SK-N-SH treated with all-trans-retinoic acid at 6 μM for 48 hours (cell line): ENCODE data around the gene BLOC1S4.

ENCODE experiments used
- ATAC-seq: fragments of 200-7000 bp; cut with Tn5 transposase; 3 replicates; pipeline ENCODE4 v1.9.1; 2020; ENCODE audit warnings: mild to moderate bottlenecking, moderate library complexity
- ARNTL ChIP-seq: fragments of 450-650 bp; formaldehyde crosslinking; IDR thresholded peaks from 2 replicates; pipeline ENCODE4 v1.5.0; 2020; ENCODE audit warnings: low read depth, mild to moderate bottlenecking, moderate library complexity, borderline replicate concordance
- BACH2 ChIP-seq: fragments of 250-450 bp; sonication (Bioruptor Pico); IDR thresholded peaks from 2 replicates; pipeline ENCODE4 v1.9.0; 2021; ENCODE audit warnings: mild to moderate bottlenecking, borderline replicate concordance
- CSDC2 ChIP-seq: fragments of 250-450 bp; sonication (Bioruptor Pico); IDR thresholded peaks from 2 replicates; pipeline ENCODE4 v1.5.0; 2020; ENCODE audit warnings: mild to moderate bottlenecking, moderate library complexity
- GLIS3 ChIP-seq: fragments of 250-450 bp; sonication (Bioruptor Pico); IDR thresholded peaks from 2 replicates; pipeline ENCODE4 v1.5.0; 2020; ENCODE audit warnings: mild to moderate bottlenecking, moderate library complexity
- ISL1 ChIP-seq: fragments of 250-450 bp; sonication (Bioruptor Pico); IDR thresholded peaks from 2 replicates; pipeline ENCODE4 v2.1.2; 2022; ENCODE audit warnings: mild to moderate bottlenecking, moderate library complexity
- OSR1 ChIP-seq: fragments of 250-450 bp; sonication (Bioruptor Pico); IDR thresholded peaks from 2 replicates; pipeline ENCODE4 v1.8.0; 2022; ENCODE audit warnings: moderate library complexity, mild to moderate bottlenecking, inconsistent platforms
- PPARA ChIP-seq: fragments of 250-450 bp; sonication (Bioruptor Pico); IDR thresholded peaks from 2 replicates; pipeline ENCODE4 v1.5.0; 2020; ENCODE audit warnings: mild to moderate bottlenecking, borderline replicate concordance
- RARB ChIP-seq: fragments of 250-450 bp; sonication (Bioruptor Pico); IDR thresholded peaks from 2 replicates; pipeline ENCODE4 v1.8.0; 2021; ENCODE audit warnings: mild to moderate bottlenecking, moderate library complexity
- SNAI2 ChIP-seq: fragments of 250-450 bp; sonication (Bioruptor Pico); IDR thresholded peaks from 2 replicates; pipeline ENCODE4 v1.5.0; 2020; ENCODE audit warnings: mild to moderate bottlenecking, moderate library complexity
- TCF4 ChIP-seq: fragments of 250-450 bp; sonication (Bioruptor Pico); IDR thresholded peaks from 2 replicates; pipeline ENCODE4 v1.8.0; 2021; ENCODE audit warnings: mild to moderate bottlenecking, moderate library complexity, borderline replicate concordance
- TOX ChIP-seq: fragments of 250-450 bp; sonication (Bioruptor Pico); IDR thresholded peaks from 2 replicates; pipeline ENCODE4 v1.8.0; 2021; ENCODE audit warnings: mild to moderate bottlenecking, moderate library complexity, borderline replicate concordance
- ZC3H10 ChIP-seq: fragments of 250-450 bp; sonication (Bioruptor Pico); IDR thresholded peaks from 2 replicates; pipeline ENCODE4 v1.5.1; 2021; ENCODE audit warnings: mild to moderate bottlenecking, moderate library complexity
- ZFP3 ChIP-seq: fragments of 250-450 bp; sonication (Bioruptor Pico); IDR thresholded peaks from 2 replicates; pipeline ENCODE4 v1.5.0; 2020; ENCODE audit warnings: mild to moderate bottlenecking, moderate library complexity
- ZFP30 ChIP-seq: fragments of 450-650 bp; formaldehyde crosslinking; IDR thresholded peaks from 2 replicates; pipeline ENCODE4 v1.5.0; 2022; ENCODE audit warnings: mild to moderate bottlenecking, moderate library complexity
- ZNF565 ChIP-seq: fragments of 450-650 bp; formaldehyde crosslinking; conservative IDR thresholded peaks from 2 replicates; pipeline ENCODE4 v1.5.0; 2020; ENCODE audit warnings: low read depth, mild to moderate bottlenecking, moderate library complexity
- TF ChIP-seq, protein P1 (sequence below): fragments of 250-450 bp; sonication (Bioruptor Pico); IDR thresholded peaks from 2 replicates; pipeline ENCODE4 v1.5.0; 2020; ENCODE audit warnings: mild to moderate bottlenecking, moderate library complexity
- TF ChIP-seq, protein P2 (sequence below): fragments of 250-450 bp; sonication (Bioruptor Pico); IDR thresholded peaks from 2 replicates; pipeline ENCODE4 v1.5.1; 2020; ENCODE audit warnings: low read depth, mild to moderate bottlenecking, moderate library complexity
- TF ChIP-seq, protein P3 (sequence below): fragments of 250-450 bp; sonication (Bioruptor Pico); IDR thresholded peaks from 2 replicates; pipeline ENCODE4 v1.5.1; 2021; ENCODE audit warnings: mild to moderate bottlenecking, moderate library complexity

The BLOC1S4 gene

DNA sequence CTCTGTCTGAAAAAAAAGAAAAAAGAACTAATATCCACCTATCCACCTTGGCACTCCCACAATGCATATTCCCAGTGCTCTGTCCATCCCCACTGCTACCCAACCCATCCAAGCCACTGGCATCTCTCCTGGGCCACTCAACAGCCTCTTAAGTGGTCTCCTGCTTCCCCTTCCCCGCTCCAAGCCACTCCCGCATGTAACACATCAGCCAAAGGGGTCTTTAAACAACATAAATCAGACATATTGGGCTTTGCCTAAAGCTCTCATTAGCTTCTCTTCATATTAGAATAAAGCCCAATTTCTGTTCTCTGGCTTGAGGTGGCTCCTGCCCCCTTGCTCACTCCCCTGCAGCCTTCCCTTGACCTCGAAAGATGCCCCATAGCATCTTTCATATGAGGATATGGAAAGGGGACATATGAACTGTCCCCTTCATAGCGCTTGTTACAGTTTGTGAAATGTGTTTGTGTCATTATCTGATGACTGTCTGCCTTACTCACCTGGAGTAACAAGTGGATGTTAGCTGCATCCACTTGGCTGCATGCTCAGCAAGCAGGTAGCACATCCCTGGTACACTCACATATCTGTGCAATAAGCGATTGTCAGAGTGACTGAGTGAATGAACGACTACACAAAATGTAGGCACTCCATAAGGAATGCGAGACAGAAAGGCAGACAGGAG lies 3.1 kb downstream of the BLOC1S4 start:
- ATAC-seq, result no peak
- TF ChIP-seq ZFP3 (CRISPR knock-in tag) (no peak), TOX (CRISPR knock-in tag) (no peak), PPARA (CRISPR knock-in tag) (no peak), ZFP30 (CRISPR knock-in tag) (no peak), OSR1 (CRISPR knock-in tag) (no peak), GLIS3 (CRISPR knock-in tag) (no peak), ISL1 (CRISPR knock-in tag) (no peak), ARNTL (CRISPR knock-in tag) (no peak), ZC3H10 (no peak), BACH2 (CRISPR knock-in tag) (no peak), ZNF565 (CRISPR knock-in tag) (no peak)
- TF ChIP-seq, protein P1, sequence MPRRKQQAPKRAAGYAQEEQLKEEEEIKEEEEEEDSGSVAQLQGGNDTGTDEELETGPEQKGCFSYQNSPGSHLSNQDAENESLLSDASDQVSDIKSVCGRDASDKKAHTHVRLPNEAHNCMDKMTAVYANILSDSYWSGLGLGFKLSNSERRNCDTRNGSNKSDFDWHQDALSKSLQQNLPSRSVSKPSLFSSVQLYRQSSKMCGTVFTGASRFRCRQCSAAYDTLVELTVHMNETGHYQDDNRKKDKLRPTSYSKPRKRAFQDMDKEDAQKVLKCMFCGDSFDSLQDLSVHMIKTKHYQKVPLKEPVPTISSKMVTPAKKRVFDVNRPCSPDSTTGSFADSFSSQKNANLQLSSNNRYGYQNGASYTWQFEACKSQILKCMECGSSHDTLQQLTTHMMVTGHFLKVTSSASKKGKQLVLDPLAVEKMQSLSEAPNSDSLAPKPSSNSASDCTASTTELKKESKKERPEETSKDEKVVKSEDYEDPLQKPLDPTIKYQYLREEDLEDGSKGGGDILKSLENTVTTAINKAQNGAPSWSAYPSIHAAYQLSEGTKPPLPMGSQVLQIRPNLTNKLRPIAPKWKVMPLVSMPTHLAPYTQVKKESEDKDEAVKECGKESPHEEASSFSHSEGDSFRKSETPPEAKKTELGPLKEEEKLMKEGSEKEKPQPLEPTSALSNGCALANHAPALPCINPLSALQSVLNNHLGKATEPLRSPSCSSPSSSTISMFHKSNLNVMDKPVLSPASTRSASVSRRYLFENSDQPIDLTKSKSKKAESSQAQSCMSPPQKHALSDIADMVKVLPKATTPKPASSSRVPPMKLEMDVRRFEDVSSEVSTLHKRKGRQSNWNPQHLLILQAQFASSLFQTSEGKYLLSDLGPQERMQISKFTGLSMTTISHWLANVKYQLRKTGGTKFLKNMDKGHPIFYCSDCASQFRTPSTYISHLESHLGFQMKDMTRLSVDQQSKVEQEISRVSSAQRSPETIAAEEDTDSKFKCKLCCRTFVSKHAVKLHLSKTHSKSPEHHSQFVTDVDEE, result no peak
- TF ChIP-seq, protein P2, sequence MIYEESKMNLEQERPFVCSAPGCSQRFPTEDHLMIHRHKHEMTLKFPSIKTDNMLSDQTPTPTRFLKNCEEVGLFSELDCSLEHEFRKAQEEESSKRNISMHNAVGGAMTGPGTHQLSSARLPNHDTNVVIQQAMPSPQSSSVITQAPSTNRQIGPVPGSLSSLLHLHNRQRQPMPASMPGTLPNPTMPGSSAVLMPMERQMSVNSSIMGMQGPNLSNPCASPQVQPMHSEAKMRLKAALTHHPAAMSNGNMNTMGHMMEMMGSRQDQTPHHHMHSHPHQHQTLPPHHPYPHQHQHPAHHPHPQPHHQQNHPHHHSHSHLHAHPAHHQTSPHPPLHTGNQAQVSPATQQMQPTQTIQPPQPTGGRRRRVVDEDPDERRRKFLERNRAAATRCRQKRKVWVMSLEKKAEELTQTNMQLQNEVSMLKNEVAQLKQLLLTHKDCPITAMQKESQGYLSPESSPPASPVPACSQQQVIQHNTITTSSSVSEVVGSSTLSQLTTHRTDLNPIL (CRISPR knock-in tag), result no peak
- TF ChIP-seq, protein P3, sequence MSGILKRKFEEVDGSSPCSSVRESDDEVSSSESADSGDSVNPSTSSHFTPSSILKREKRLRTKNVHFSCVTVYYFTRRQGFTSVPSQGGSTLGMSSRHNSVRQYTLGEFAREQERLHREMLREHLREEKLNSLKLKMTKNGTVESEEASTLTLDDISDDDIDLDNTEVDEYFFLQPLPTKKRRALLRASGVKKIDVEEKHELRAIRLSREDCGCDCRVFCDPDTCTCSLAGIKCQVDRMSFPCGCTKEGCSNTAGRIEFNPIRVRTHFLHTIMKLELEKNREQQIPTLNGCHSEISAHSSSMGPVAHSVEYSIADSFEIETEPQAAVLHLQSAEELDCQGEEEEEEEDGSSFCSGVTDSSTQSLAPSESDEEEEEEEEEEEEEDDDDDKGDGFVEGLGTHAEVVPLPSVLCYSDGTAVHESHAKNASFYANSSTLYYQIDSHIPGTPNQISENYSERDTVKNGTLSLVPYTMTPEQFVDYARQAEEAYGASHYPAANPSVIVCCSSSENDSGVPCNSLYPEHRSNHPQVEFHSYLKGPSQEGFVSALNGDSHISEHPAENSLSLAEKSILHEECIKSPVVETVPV (CRISPR knock-in tag), result no peak

DNA sequence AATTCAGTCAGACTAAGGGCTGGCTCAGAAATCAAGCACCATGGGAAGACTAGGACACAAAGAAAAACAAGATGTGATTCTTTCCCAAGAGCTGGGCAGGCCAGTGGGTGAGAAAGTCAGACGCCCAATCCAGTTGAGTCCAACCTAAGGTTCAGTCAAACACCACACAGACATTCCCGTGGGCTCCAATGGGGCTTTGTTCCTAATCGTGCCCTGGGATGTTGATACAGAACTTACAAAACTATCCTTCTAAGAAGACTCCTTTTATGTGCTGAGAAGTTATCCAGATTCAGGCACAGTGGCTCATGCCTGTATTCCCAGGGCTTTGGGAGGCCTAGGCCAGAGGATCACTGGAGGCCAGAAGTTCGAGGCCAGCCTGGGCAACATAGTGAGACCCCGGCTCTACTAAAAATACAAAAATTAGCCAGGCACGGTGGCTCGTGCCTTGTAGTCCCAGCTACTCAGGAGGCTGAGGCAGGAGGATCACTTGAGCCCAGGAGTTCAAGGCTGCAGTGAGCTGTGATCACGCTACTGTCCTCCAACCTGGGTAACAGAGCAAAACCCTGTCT lies 3.7 kb downstream of the BLOC1S4 start:
- TF ChIP-seq RARB (CRISPR knock-in tag), result no peak
- no peak for TF ChIP-seq SNAI2 (CRISPR knock-in tag)
- no peak for TF ChIP-seq ZFP30 (CRISPR knock-in tag)
- no peak for TF ChIP-seq ISL1 (CRISPR knock-in tag)
- TF ChIP-seq, protein P2 (CRISPR knock-in tag), result no peak
- TF ChIP-seq ZC3H10, result no peak
- no peak for TF ChIP-seq ARNTL (CRISPR knock-in tag)
- TF ChIP-seq BACH2 (CRISPR knock-in tag), result no peak

DNA sequence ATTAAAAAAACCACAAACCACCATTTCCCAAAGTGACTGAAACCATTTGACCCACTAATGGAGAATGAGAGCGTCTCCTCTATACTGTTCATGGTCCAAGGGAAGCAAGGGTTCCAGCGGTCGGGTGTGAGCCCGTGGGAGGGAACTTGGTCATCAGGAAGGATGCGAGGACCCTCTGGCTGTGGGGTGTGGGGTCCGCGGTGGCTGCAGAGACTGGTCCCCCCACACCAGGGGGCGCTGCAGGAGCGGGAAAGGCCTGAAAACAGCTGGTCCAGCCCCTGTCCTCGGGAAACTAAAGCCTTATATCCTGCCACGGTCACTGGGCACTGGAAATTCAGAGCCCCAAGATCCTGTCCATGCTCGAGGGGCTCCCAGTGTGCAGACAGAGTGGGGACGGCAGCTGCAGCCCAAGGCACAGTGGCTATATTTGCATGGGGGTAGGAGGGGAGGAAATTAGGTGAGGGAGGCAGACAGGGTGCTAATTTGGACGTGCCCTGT lies 4.3 kb downstream of the BLOC1S4 start:
- TF ChIP-seq TCF4 (peak; percentile 17; the same call in 1 of the 2 replicates), CSDC2 (CRISPR knock-in tag) (no peak)
- peak; percentile 87 for ATAC-seq

More for the DNA sequence above, 3.7 kb downstream of the BLOC1S4 start:
- no peak for ATAC-seq

DNA sequence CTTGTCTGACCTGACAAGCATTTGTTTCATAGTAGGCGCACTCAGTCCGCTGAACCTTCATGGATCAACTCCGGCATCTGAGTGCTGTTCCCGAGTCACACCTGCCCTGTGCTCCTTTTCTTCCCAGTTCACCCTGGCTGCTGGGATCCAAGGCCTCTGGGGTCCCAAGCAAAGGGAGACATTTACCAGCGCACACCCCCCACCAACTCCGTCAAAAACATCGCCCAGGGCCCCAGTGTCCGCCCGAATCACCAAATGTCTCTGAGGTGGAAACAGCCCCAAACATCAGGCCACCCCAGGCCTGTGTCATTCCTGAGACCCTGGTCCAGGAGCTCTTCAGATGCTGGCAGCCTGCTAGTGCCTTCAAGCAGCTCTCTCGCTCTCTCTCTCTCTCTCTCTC lies 5.1 kb downstream of the BLOC1S4 start:
- ATAC-seq, result no peak
- TF ChIP-seq, protein P1, result no peak
- no peak for TF ChIP-seq ZC3H10
- TF ChIP-seq, all 23 proteins: peak for 0
